ENCODE measurements around the gene KCNJ11.

The KCNJ11 gene

DNA sequence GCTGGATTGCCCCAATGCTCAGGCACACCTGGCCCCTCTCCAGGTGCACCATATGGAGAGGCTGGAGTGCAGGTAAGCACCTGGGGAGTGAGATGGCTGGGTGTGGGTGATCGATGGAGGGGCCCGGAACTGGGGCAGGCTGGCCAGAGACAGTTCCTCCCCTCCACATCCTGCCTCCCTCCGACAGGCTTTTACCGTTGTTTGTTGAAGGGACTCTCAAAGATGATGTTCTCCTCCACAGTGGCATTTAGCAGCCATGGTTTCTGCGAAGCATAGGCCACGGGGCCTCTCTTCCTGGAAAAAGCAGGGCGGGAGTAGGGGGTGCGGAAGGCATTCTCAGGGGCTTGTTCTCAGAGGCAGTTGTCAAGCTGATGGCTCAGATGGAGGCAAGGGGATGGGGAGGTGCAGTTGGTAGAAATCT lies 25.9 kb upstream of the KCNJ11 start:
- Mint-ChIP-seq H3K27ac (no peak overlapping the region), H3K4me3 (no peak overlapping the region), H3K27me3 (peaks cover 7% of the 10 kb centered on the region), H3K36me3 (no peaks in the 10 kb centered on the region), H3K4me1 (ENCODE audit: low read depth) (peaks cover 2% of the 10 kb centered on the region), H3K9me3 (ENCODE audit: low read depth) (no peaks in the 10 kb centered on the region)

DNA sequence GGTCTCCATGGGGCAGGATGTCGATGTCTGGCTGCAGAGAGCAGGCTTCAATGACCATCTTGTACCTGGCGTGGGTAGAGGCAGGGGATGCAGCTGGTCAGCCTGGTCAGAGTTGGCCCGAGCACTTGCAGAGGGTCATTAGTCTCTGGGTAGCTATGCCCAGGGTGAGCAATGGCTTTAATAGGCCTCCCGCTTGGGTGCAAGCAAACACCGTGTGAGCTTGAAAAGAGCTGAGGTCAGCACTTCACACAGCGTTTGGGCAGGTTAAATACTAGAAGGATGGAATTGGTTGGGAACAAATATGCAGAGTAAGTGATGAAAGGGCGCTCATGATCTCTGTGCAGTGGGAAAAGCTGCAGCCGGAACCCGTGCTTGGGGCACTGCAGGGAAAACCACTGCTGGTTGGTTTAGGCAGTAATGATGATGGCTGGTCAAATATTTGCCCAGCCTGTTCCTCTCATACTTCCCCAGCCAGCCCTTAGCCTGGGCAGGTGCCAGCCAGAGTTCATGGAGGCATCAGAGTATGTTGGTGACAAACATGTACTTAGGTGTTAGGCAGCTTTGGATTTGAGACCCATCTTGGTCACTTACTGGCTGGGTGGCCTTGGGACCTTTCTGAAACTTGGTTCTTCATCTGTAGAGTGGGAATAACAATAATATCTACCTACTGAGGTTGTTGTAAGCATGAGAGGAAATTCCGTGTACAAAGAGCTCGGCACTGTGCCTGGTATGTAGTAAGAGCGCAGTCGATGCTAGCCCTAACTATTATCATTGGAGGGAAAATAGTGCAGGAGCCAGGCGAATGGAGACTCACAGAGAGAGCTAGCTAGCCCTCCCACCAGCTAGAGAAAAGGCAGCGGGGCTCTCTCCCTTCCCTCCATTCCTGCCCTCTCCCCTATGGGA lies 25.2 kb upstream of the KCNJ11 start:
- Mint-ChIP-seq H3K27me3 (peaks cover 4% of the 10 kb centered on the region), H3K27ac (no peak overlapping the region), H3K36me3 (no peaks in the 10 kb centered on the region)

DNA sequence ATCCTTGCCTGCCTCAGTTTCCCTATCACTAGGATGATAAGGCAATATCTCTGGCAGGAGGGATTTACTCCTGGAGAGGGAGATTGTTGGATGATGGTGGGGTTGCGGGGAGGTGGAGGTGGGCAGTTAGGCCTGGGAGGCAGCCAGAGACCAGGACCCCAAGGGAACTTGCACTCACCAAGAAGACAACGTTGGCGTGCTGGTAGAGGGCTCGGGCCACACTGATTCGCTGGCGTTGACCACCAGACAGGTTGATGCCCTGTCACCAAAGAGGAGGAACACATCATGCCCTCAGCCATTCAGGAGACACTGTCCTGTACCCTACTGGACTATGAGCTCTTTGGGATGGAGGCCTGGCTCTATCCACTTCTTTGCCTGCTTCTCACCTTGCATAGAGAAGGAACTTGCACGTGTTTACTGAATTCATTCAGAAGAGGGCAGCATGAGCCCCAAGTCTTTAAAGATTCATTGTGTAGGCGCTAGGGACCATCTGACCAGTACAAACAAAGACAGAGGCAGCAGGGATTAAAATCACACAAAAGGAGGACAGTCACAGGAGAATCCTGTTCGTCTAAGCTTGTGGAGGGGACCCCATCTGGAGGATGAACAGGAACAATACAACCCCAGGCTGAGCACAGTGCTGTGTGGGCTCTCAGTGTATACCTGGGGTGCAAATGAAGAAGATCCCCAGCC lies 24.2 kb upstream of the KCNJ11 start:
- H3K4me1 Mint-ChIP-seq (ENCODE audit: low read depth) = peaks cover 2% of the 10 kb centered on the region
- H3K4me3 Mint-ChIP-seq = no peak overlapping the region
- peaks cover under 1% of the 10 kb centered on the region for H3K27me3 Mint-ChIP-seq
- H3K9me3 Mint-ChIP-seq (ENCODE audit: low read depth) = no peaks in the 10 kb centered on the region
- no peak overlapping the region for H3K27ac Mint-ChIP-seq
- no peaks in the 10 kb centered on the region for H3K36me3 Mint-ChIP-seq

More for the DNA sequence above, 25.2 kb upstream of the KCNJ11 start:
- no peaks in the 10 kb centered on the region for H3K9me3 Mint-ChIP-seq (ENCODE audit: low read depth)
- H3K4me1 Mint-ChIP-seq (ENCODE audit: low read depth) = peaks cover 2% of the 10 kb centered on the region
- H3K4me3 Mint-ChIP-seq = no peak overlapping the region

DNA sequence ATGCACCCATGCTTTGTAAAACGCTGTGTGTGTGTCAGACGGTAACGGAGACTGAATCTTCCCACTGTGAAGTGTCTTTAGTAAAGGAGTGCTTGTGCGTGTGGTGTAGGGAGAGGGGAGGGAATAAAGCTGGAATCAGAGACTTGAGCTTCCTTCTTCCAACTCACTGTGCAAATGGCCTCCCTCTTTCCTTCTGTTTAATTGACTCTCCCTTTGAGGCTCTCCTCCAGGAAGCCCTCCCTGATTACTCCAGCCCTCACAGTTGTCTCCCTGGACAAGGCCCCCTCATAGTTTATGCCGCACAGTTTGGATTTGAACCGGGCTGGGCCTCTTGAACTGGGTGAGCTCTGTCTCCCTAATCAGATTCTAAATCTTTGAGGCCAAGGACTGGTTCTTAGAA lies 23.0 kb upstream of the KCNJ11 start:
- H3K27me3 Mint-ChIP-seq = no peaks in the 10 kb centered on the region
- H3K4me1 Mint-ChIP-seq (ENCODE audit: low read depth) = peaks cover 2% of the 10 kb centered on the region
- no peak overlapping the region for H3K4me3 Mint-ChIP-seq
- H3K27ac Mint-ChIP-seq = no peak overlapping the region
- no peaks in the 10 kb centered on the region for H3K9me3 Mint-ChIP-seq (ENCODE audit: low read depth)
- no peaks in the 10 kb centered on the region for H3K36me3 Mint-ChIP-seq

DNA sequence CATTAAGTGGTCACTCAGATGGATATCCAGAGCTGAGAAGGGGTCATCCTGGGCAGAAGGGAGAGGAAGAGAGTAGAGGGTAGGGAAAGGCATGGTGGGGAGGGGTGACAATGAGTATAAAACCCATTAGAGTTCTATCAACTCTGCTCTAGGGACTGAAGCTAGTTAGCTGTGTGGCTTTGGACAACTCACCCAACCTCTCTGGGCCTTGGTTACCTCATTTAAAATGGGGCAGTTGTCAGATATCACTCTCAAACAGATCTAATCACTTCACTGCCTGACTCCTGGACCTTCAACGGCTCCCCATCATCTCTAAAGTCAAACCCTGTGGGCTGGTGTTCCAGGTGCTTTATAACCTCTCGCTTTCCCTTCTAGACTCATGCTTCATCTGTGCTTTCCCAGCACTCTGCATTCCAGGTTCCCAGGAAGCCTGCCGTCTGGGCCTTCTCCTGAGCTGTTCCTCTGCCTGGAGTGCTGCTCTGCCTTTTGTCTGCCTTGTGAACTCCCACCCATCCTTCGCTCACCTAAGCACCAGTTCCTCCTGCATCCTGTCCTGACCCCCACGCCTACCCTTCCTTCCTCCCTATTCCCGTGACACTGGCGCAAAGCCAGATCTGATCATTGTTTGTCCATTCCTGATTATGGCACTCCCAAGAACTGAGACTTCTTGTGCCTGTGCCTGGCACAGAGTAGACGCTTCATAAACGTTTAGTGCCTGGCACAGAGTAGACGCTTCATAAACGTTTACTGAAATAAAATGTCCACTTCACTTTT lies 22.3 kb upstream of the KCNJ11 start:
- Mint-ChIP-seq H3K27ac (no peak overlapping the region), H3K4me3 (no peak overlapping the region), H3K27me3 (no peaks in the 10 kb centered on the region), H3K36me3 (no peaks in the 10 kb centered on the region), H3K9me3 (ENCODE audit: low read depth) (no peaks in the 10 kb centered on the region), H3K4me1 (ENCODE audit: low read depth) (peaks cover 2% of the 10 kb centered on the region)

DNA sequence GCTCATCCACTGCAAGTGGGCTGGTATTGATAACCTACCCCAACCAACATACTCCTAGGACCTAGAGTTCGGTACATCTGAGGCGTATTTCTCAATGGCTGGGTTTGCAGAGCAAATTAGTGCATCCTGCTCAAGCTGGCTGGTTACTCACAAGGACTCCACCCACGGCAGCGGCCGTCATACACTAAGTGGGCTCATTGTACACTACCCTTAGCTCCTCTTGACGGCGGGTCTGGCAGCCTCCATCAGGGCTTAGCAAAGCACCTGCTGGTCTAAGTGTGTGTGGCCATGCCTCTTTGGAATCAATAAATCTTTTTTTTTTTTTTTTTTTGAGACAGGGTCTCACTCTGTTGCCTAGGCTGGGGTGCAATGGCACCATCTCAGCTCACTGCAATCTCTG lies 20.2 kb upstream of the KCNJ11 start:
- no peaks in the 10 kb centered on the region for H3K4me1 Mint-ChIP-seq (ENCODE audit: low read depth)
- H3K4me3 Mint-ChIP-seq = no peak overlapping the region
- no peaks in the 10 kb centered on the region for H3K36me3 Mint-ChIP-seq
- no peak overlapping the region for H3K27ac Mint-ChIP-seq
- H3K9me3 Mint-ChIP-seq (ENCODE audit: low read depth) = no peaks in the 10 kb centered on the region
- H3K27me3 Mint-ChIP-seq = no peaks in the 10 kb centered on the region

DNA sequence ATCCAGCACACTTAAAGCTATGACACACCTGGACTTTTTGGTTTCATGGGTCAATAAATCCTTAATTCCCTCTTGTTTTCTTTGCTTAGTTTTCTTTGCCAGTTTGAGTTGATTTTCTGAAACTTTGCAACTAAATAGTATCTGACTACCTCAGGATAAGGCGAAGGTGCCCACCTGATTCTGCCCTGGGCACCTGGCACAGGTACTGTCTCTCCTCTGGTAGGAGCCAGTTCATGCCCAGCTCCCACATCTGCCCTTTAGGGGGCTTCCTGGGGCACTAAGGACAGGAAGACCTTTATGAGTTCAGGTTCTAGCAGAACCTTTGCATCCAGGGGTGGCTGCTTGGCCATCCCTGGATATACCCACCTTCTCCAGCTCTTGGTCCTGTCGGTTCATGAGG lies 19.6 kb upstream of the KCNJ11 start:
- Mint-ChIP-seq H3K4me3 (no peak overlapping the region), H3K27ac (no peak overlapping the region)

DNA sequence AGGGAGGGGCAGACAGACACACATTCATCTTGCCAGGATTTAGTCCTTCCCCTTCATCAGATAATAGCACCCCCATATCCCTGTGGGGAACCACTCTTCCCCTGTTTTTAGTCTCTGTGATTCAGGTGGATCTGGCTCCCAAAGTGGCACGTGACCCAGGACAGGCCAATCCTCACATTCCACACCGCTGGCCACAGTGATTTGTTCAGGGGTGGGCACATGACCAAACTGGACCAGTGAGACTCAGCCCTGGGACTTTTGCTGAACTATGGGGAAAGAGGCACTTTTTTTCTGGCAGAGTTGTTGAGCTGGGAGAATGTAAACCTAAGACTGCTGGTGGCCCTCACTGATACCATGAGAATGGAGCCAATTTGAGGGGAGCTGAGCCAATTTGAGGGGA lies 19.1 kb upstream of the KCNJ11 start:
- Mint-ChIP-seq H3K27ac (no peak overlapping the region), H3K36me3 (no peaks in the 10 kb centered on the region), H3K27me3 (no peaks in the 10 kb centered on the region), H3K9me3 (ENCODE audit: low read depth) (no peaks in the 10 kb centered on the region), H3K4me3 (no peak overlapping the region), H3K4me1 (ENCODE audit: low read depth) (no peaks in the 10 kb centered on the region)

More for the DNA sequence above, 19.6 kb upstream of the KCNJ11 start:
- no peaks in the 10 kb centered on the region for H3K36me3 Mint-ChIP-seq
- no peaks in the 10 kb centered on the region for H3K4me1 Mint-ChIP-seq (ENCODE audit: low read depth)
- H3K9me3 Mint-ChIP-seq (ENCODE audit: low read depth) = no peaks in the 10 kb centered on the region
- H3K27me3 Mint-ChIP-seq = no peaks in the 10 kb centered on the region

DNA sequence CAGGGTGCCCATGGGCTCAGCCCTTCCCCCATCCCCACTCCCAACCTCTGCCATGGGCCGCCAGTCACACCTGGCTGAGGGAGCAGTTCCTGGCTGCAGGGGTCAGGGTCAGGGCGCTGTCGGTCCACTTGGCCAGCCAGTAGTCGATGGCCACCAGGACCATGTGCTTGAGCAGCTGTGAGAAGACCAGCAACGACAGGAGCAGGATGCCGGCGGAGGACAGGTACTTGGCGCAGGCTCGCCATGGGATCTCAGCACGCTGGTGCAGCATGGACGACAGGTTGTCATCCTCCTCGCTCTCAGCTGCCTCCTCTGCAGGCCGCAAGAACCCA lies 18.3 kb upstream of the KCNJ11 start:
- H3K36me3 Mint-ChIP-seq = no peaks in the 10 kb centered on the region
- H3K9me3 Mint-ChIP-seq (ENCODE audit: low read depth) = no peaks in the 10 kb centered on the region
- no peaks in the 10 kb centered on the region for H3K4me1 Mint-ChIP-seq (ENCODE audit: low read depth)
- no peaks in the 10 kb centered on the region for H3K27me3 Mint-ChIP-seq
- no peak overlapping the region for H3K27ac Mint-ChIP-seq
- H3K4me3 Mint-ChIP-seq = no peak overlapping the region

DNA sequence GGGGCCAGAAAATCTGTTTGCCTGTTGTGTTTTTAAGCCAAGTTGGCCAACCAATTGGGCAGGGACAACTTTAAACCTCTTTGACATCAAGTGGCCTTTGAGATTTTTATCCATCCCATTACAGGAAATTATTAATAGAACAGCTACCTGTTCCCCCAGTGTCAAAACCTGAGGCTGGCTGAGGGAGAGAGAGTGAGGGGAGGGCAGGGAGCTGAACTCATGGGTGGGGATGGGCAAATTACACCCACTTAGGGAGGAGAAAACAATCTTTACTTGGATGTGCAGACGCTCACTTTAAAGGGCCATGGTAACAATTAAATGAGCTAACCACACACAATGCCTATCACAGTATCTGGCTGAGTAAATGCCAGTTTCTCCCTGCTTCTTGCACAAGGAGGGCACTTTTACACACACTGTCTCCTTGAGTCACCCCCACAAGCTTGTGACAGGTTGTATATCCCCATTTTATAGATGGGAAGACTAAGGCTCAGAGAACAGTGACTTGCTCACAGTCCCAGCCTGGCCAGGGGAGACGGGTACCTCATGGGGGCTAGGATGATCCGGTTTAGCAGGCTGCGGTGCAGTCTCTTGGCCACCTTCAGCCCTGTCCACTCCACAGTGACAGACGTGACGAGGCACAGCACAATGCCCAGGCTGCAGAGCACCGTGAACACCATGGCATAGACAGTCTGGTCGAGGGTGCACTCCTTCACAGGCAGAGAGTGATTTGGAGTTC lies 17.8 kb upstream of the KCNJ11 start:
- H3K27me3 Mint-ChIP-seq = no peaks in the 10 kb centered on the region
- no peak overlapping the region for H3K4me3 Mint-ChIP-seq
- no peaks in the 10 kb centered on the region for H3K4me1 Mint-ChIP-seq (ENCODE audit: low read depth)
- H3K27ac Mint-ChIP-seq = no peak overlapping the region
- H3K9me3 Mint-ChIP-seq (ENCODE audit: low read depth) = no peaks in the 10 kb centered on the region
- H3K36me3 Mint-ChIP-seq = no peaks in the 10 kb centered on the region

DNA sequence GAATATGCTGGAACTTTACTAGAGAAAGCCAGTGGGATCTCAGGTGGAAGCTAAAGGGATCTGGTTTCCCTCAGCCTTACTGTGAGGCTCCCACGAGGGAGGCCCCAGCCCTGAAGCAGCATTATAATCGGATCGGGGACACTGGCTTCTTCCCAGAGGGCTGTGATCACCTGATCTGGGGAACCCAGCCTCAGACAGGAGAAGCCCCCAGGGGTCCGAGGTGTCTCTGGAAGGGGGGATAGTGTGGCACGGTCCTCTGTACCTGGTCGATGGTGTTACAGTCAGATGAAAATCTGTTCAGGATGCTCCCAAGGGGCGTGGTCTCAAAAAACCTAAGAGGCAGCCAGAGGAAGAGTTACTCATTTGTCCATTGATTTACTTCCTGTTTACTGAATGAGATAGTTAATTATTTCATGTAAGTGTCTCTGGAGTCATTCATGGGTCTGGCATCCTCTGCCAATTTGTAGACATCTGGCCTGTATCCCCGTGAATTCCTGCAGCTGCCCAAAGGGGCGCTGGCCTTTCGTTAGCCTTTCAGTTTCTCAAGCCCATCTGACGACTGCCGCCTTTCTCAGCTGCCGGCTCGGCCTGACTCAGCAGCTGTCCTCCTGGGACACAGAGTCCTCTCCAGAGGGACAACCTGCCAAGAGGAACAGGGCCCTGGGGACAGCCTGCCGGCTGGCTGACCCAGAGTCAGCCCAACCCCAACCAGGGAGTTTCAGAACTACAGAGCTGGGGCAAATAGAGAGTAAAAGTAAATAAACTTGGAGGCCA lies 17.0 kb upstream of the KCNJ11 start:
- Mint-ChIP-seq H3K27me3 (no peaks in the 10 kb centered on the region), H3K4me3 (no peak overlapping the region), H3K9me3 (ENCODE audit: low read depth) (no peaks in the 10 kb centered on the region), H3K27ac (no peak overlapping the region), H3K4me1 (ENCODE audit: low read depth) (no peaks in the 10 kb centered on the region), H3K36me3 (no peaks in the 10 kb centered on the region)

DNA sequence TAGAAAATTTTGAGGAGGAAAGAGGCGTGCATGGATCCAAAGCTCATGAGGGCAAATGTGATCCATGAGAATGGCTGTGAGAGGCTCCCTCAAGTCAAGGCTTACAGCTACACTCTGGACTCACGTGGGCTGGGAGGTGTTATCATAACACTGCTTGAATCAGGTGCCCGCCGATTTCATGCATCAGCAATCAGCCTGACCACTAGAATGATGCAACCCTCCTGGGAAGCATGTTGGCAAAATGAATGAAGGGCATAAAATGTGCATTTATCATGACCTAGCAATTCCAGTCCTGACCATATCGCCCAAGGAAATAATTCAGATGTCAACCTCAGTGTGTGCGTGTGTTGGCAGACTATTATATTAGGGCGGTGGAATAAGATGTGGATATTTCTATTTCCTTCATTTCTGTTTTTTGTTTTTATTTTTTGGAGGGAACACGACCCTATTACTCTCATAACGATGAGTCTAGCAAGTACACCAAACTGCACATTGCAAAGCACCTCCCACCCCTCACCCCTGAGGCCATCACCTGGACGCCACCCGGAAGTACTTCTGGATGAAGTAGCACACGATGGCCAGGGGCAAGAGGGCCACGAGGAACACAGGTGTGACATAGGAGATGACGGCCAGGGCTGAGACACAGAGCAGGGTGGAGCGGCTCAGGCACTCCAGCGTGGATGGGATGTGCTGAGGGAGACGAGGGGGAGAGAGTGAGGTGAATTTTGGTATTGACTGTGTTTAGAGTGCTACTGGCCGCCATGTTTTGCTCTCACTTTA lies 15.7 kb upstream of the KCNJ11 start:
- no peaks in the 10 kb centered on the region for H3K4me1 Mint-ChIP-seq (ENCODE audit: low read depth)
- no peak overlapping the region for H3K4me3 Mint-ChIP-seq
- H3K27ac Mint-ChIP-seq = no peak overlapping the region
- H3K36me3 Mint-ChIP-seq = no peaks in the 10 kb centered on the region
- H3K27me3 Mint-ChIP-seq = no peaks in the 10 kb centered on the region
- H3K9me3 Mint-ChIP-seq (ENCODE audit: low read depth) = no peaks in the 10 kb centered on the region

DNA sequence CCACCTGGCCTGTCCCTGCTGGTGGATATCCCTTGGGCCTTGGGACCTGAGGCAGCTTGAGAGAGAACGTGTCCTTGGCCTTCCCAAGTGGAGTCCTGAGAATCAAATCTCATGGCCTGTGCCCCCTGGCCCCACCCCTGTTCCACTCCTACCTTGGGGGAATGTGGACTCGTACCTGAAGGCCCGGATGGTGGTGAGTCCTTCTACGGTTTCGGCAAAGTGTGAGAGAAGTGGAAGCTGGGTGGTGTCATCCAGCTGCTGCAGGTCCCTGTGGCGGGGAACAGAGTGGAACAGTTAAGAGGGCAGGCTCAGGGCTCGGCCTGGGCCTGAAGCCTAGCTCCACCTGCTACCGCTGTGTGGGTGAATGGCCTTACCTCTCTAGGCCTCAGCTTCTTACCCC lies 14.0 kb upstream of the KCNJ11 start:
- Mint-ChIP-seq H3K4me3 (no peak overlapping the region), H3K4me1 (ENCODE audit: low read depth) (no peaks in the 10 kb centered on the region), H3K27me3 (no peaks in the 10 kb centered on the region), H3K9me3 (ENCODE audit: low read depth) (no peaks in the 10 kb centered on the region), H3K27ac (no peak overlapping the region), H3K36me3 (no peaks in the 10 kb centered on the region)
